ENCODE results near the gene PRM3.

The PRM3 gene, protein sequence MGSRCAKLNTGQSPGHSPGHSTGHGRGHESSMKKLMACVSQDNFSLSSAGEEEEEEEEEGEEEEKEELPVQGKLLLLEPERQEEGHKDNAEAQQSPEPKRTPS

DNA sequence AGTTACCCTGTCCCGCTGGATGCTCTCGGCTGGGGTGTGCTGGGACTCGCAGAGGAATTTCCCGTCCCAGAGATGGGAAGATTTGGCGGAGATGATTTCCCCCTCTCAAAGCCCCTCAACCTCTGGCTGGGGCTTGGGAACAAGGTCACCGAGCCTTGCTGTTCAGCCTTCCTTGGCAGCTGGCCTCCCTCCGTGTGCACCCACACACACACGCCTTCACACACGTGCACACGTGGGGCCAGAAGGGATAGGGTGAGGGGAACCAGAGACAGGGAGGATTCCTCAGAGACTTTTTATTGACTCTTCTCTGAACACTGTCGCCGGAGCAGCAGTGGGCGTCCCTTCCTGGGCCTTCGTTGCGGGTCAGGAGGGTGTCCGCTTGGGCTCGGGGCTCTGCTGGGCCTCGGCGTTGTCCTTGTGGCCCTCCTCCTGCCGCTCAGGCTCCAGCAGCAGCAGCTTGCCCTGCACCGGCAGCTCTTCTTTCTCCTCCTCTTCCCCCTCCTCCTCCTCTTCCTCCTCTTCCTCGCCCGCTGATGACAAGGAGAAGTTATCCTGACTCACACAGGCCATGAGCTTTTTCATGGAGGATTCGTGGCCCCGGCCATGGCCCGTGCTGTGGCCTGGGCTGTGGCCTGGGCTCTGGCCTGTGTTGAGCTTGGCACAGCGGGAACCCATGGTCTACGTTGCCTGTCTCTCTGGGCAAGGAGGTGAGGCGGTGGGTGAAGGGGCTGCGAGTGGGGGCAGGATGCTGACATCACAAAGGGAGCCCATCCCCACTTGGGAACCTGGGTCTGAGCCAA, at the start of gene PRM3:
TSS of gene PRM3 (minus strand) at position 709 of the 800 bp plus-strand sequence. CDS start at position 675, 34 bp downstream.
- no peak for FAIRE-seq

DNA sequence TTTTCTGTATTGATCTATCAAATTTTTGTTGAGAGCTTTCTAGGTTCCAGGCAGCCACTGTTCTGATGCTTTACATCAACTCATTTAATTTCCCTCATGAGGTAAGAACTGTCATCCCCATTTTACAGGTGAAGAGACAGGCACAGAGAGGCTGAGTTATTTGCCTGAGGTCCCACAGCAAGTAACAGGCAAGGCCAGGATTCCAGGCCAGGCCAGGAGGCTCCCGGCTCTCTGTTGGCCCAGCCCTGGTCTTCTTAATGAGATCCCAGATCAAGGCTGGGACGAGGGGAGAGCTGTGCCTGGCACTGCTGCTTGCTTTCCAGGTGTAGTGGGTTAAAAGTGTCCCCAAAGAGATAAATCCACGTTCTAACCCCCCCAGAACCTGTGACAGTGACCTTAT, 49.4 kb upstream of the PRM3 start:
- FAIRE-seq: no peak

DNA sequence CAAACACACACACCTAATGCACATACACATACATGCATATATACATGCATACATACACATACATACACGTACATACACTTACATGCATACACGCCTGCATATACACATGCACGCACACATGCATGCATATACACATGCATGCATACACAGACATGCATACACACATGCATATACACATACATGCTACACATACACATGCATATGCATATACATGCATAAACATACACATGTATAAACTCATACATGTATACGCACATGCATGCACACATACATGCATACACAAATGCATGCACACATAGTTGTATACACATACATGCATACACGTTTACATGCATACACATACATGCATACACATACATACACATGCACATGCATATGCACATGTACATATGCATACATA, 48.2 kb upstream of the PRM3 start:
- no peak for FAIRE-seq

DNA sequence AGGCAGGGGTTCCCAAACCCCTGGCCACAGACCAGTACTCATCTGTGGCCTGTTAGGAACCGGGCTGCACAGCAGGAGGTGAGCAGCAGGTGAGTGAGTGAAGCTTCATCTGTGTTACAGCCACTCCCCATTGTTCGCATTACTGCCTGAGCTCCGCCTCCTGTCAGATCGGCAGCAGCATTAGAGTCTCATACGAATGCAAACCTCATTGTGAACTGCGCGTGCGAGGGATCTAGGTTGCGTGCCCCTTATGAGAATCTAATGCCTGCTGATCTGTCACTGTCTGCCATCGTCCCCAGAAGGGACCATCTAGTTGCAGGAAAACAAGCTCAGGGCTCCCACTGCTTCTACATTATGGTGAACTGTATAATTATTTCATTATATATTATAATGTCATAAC, 46.7 kb upstream of the PRM3 start:
- no peak for FAIRE-seq

DNA sequence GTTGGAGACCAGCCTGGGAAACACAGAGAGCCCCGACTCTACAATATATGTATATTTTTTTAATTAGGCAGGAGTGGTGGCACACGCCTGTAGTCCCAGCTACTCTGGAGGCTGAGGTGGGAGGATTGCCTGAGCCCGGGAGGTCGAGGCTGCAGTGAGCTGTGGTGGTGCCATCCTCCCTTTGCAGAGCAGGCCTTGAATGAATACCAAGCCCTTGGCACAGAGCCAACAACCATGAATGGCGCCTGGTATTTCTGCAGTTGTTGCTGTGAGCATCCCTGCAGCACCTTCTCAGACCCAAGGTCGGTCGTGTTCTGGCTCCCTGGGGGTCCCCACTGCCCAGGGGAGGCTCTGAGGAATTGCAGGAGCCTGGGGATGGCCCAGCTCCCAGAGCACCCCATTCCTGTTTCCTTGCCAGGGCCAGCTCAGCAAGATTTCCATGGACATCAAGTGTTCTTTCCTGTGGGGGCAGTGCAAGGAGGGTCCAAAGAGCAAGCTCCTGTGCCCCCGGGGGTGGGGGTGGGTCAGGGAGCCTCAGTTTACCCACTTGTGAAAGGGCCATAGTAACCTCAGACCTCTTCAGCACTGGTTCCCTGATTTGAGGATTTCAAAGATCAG, 46.2 kb upstream of the PRM3 start:
- no peak for FAIRE-seq

DNA sequence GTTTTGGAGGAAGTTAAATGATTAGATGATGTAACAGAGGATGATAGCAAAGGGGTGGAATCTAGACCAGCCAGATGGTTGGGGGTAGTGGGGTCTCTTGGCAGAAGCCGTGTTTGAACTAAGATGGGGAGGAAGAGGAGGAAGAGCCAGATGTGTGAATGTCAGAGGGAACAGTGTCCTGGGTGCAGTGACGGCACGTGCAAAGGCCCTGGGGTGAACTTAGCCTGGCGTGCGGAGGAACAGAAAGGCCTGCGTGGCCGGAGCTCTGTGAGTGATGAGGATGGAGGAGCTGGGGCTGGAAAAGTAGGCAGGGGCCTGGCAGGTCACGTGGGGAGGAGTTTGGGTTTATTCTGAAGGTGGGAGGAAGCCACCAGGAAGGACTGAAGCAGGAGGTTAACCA, 45.4 kb upstream of the PRM3 start:
- no peak for FAIRE-seq

DNA sequence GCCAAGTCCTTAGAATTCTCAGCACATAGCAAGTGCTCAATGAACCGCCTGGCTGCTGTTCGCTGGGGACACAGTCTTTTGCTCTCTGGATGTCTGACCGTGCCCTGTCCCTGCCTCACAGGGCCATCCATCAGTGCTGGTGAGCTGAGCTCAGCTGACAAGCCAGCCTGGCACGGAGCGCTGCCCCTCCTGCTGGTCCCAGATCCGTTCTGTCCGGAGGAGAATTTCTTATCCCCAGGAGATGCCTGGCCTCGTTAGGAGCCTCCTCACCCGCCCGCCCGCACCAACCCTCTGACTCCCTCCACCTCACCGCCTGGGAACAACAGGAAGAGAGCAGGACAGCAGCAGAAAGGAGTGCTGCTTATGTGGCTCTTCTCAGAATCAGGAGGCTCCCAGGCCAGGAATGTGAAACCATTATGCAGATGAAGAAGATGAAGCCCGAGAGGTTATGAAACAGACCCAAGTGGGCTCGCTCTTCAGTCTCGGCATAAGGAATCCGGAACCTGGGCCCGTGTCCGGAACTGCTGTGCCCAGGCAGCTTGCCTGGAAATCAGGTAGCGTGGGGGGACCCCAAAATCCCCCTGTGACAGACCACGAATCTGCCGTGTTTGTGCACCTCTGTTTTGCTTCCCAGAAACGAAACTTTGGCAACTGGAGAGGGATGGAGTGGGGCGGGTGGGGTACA, 43.0 kb upstream of the PRM3 start:
- FAIRE-seq: no peak

DNA sequence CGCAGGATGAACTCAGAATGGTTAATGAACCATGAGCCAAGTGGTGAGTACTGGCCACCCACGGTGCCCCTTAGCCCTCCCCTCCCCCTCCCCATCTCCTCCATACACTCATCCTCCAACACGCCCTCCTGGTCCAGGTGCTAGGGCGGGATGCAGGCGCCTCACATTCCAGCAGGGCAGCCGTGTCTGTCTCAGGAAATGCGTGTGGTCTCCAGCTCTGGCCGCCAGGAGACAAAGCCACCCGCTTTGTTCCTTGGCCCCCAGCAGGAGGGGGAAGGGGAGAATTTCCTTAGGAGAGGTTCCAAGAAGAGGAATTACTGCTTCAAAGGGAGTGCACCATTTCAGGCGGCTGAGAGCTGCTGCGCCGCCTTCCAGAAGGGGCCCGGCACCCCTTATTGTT, 42.1 kb upstream of the PRM3 start:
- FAIRE-seq: no peak

DNA sequence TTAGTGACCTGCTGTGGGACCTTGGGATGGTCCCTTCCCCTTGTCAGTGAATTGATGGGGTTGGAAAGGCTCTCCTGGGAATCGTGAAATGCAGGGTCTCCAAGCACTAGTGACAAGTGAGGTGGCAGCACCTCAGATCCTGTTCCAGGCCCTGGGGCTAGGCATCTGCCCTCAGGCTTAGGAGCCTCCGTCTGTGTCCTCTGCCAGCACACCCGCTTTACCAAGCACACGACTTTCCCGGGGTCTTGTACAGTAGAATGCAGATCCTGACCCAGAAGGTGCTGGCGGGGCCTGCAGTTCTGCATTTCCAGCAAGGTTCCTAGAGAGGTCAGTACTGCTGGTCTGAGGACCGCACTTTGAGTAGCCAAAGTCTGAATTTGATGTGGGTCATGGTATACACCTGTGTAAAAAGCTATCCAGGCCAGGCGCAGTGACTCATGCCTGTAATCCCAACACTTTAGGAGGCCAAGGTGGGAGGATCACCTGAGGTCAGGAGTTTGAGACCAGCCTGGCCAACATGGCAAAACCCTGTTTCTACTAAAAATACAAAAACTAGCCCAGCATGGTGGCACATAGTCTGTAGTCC, 41.0 kb upstream of the PRM3 start:
- FAIRE-seq: no peak

DNA sequence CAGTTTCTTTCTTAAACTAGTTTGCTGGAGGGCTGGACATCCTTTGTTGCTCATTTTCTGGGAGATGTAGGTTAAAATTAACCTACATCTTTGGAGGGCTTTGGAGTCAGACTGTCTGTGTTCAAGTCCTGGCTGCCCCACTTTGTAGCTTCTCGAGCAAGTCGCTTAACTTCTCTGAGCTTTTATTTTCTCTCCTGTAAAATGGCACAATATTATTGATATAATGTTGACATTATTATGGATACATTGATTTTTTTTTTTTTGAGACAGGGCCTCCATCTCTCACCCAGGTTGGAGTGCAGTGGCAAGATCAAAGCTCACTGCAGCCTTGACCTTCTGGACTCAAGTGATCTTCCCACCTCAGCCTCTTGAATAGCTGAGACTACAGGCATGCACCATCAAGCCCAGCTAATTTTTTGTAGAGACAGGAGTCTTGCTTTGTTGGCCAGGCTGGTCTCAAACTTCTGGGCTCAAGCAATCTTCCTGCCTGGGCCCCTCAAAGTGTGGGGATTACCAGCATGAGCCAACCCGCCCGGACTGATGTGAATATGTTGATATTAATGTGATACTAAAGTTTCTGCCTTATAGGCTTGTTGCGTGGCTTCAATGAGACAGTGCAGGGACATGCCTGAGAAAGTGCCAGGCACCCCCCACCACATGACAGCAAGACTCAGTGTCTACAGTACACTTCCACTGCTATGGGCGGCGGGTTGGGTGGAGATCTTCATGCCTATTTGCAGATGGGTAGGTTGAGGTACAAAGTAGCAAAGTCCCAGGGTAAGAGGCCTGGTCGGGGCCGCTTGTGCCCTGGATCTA, 40.3 kb upstream of the PRM3 start:
- FAIRE-seq: no peak

DNA sequence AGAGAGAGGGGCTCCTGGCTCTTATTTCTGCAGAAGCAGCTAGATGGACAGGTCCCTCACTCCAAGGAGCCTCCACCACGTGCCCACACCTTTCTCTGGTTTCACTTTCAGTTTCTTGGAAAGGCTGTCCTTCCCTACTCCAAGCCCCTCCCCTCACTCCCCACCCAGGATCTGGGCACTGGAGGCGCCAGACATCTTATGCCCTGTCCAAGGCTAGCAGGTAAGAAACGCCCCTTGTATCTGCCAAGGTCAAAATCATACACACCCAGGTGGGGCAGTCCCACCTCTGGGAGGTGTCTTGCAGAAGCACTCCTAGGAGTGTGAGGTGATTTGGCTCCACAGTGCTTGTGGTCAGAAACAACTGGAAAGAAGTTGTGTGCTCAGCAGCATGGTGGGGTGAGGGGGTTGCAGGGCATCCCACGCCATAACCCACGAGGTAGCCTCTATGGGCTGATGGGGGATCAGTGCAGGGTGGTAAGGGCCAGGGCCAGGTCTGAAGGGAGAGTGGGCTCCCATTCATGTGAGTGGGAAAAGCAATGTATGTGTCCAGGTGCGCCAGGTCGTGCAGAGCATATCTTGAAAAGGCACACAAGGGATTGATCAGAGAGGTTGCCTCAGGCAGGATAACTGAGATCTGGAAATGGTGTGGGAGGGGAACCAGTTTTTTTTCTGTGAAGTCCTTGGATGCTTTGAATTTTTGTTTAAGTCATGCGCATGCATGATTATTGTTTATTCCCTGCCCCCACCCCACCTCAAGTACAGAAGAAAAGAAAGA, 39.5 kb upstream of the PRM3 start:
- no peak for FAIRE-seq

DNA sequence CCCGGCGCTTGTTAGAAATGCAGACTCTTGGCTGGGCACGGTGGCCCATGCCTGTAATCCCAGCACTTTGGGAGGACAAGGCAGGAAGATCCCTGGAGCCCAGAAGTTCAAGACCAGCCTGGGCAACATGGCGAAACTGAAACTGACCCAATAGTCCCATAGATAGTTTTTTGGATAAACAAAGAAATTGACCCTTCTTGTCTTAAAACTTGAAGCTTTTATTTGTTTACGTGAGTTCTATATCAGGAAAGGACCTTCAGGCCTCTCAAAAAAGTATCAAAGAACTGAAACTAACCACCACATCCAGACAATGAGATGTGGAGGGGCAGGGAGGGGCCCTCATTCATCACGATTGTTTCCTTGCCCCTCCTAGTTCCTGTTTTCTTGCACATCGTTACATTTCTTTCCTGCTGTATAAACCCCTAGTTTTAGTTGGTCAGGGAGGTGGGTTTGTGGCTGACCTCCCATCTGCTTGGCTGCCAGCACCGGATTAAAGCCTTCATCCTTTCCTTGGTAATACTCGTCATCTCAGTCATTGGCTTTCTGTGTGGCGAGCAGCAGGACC, 37.6 kb upstream of the PRM3 start:
- no peak for FAIRE-seq

DNA sequence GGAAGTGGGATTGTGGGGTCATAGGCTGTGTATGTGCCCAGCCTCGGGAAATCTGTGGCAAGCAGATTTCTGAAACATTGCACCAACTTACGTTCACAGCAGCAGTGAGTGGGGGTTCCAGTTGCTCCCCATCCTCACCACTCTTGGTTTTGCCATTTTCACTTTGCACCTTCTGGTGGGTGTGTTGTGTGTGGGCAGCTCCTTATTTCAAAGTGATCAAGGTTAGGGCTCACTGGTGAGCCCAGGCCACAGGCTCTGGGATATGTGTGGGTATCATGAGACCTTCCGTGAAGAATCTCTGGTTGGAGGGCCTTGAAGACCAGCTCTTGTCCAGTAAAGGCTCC, 37.2 kb upstream of the PRM3 start:
- FAIRE-seq: no peak

DNA sequence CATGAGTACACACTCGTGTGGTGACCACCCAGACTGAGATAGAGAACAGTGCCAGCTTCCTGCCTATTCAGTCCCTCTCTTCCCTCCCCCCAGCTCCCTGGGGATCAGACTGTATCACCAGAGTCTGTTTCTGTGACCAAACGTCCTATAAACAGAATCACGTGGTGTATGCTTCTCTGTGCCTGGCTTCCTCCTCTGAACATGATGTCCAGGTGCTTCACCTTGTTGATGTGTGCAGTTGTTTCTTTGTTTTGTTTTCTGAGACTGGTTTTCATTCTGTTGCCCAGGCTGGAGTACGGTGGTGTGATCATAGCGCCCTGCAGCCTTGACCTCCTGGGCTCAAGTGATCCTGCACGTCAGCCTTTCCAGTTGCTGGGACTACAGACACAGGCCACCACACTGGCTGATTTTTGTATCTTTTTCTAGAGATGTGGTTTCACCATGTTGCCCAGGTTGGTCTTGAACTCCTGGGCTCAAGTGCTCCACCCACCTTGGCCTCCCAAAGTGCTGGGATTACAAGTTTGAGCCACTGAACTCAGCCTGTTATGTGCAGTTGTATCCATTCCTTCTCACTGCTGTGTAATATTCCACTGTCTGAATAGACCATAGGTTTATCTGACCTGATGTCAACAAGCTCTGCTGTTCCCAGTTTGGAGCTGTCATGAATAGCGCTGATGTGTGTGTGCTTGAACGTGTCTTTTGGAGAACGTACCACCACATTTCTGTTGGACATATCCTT, 36.6 kb upstream of the PRM3 start:
- no peak for FAIRE-seq

DNA sequence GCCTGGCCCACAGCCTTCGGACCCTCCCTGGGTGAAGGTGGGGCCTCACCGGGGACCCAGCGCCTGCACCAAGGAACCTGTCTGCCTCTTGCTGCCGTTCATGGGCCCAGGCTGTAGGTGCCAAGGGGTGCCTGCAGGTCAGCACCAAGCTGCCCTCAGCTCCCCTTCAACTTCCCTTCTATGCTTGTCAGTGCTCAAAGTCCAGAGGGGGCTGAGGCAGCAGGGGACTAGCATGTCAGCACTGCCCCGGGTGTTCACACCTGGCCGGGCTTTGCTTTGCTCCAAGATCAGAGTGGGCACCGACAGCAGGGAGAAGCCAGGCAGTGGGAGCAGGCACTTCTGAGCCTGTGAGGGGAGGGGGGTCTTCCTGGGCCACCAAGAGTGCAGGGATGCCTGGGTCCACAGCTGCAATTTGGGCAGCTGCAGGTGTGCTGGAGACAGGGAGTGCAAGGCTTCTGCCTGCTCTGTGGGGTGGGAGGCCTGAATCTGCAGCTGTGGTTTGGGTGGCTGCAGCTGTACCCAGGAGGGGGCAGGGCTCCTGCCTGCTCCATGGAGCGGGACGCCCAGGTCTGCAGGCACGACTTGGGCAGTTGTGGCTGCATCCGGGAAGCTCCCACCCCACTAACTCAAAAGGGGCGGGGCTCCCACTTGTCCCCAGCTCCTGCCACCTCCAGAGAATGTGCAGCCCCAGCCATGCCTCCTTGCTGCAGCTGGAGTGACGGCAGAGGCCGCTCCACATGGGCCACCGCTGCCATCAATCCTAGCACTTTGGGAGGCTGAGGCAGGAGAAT, 35.3 kb upstream of the PRM3 start:
- no peak for FAIRE-seq

DNA sequence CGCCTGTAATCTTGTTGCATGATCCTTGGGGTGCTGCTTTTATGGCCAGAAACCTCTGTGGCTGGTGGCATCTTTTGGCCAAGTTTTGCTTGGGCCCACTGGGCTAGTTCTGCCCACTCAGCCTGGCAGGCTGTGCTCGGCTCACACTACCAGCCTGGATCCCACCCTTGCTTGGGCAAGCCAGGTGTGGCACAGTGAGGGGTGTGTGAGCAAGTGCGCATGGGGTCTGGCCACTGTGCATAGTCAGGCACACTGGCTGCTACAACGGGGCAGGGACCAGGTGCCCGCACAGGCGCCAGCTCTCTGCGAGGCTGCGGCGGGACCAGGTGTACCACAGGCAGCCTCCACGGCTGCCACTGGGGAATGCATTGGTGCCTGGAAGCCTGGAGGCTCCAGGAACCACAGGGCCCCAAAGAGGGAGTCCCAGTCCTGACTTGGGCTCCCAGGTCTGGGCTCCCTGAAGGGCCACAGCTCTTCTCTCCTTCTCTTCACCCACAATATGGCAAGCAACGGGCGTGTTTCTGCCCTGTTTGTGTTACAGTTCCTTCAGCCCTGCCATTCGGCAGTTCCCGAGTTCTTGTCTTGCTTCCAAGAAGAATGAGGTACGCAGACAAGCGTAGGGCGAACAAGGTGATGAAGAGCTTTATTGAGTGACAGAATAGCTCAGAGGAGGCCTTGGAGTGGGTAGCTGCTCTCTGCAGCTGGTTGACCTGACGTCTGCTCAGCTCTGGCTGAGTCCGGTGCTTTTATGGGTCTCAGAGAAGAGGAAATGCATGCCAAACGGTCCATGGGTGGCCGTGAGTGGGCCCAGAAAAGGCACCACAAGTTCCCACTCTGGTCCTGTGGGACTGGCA, 34.4 kb upstream of the PRM3 start:
- FAIRE-seq: no peak

DNA sequence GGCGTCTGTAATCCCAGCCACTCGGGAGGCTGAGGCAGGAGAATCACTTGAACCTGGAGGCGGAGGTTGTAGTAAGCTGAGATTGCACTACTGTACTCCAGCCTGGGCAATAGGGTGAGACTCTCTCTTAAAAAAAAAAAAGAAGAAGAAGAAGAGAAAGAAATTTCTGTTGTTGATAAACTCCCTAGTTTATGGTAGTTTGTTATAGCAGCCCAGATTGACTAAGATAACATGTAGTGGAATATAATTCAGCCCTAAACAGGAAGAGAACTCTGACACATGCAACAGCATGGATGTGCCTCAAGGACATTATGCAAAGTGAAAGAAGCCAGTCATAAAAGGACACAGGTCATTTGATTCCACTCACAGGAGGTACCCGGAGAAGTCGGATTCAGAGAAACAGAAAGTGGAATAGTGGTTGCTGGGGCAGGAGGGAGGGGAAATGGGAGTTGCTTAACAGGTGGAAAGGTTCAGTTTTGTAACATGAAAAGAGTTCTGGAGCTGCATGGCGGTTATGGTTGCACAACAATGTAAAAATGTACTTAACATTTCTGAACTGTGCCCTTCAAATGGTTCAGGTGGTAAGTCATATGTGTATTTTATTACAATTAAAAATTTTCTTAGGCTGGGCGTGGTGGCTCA, 33.7 kb upstream of the PRM3 start:
- FAIRE-seq: no peak

DNA sequence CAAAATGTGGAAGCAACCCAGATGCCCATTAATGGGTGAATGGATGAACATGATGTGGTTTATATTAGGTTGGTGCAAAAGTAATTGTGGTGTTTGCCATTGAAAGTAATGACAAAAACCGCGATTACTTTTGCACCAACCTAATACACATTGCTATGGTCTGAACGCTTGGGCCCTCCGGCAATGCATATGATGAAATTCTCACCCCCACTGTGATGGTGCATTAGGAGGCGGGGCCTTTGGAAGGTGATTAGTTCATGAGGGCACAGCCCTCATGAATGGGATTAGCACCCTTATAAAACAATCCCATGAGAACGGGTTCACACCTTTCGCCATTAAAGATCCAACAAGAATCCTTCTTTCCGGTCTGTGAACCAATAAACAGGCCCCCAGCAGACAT, 33.0 kb upstream of the PRM3 start:
- FAIRE-seq: no peak

Data from colon (tissue), 2 donors.